ENCODE data around the gene COL4A2. TPM values are rescaled to one million over a fixed set of nuclear protein-coding genes. Genes with fewer than 3 reads are reported as not detected.

Gene COL4A2
- polyA plus RNA-seq, 2 of the 4 experiments (the other 2 are of a cell fraction), result 46.9 to 119 TPM

DNA sequence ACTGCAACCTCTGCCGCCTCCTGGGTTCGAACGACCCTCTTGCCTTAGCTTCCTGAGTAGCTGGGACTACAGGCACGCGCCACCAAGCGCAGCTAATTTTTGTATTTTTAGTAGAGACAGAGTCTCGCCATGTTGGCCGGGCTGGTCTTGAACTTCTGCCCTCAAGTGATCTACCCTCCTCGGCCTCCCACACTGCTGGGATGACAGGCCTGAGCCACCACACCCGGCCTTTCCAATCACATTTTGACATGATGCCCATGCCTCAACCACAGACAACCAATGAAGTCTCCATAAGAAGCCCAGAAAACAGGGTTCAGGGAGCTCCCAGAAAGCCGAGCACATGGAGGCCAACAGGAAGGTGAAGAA, 242.7 kb downstream of the COL4A2 start:
- ChIA-PET POLR2A (no interaction called here), CTCF (interaction anchor here (1.3 kb wide), 1 partner anchor 8 kb away, joined by 3 read pairs; no protein-coding TSS in a partner anchor)
- WGBS (ENCODE audit: missing lambda C conversion rate), result 93% methylated on average over 11 of the region's 11 CpGs
- FAIRE-seq (no peak), ATAC-seq (no peak), DNase-seq (ENCODE audit: low read depth in 1 of 2, low spot score in 1 of 2) (no peak)
- no peak for TF ChIP-seq HOXA7 (CRISPR knock-in tag; IDR thresholded peaks at IDR 0.05)
- no peak for TF ChIP-seq RCOR1 (IDR thresholded peaks at IDR 0.05; ENCODE audit: low read depth, low read length)
- no peak for TF ChIP-seq RAD21 (conservative IDR thresholded peaks at IDR 0.05 in 1 of 2, IDR thresholded peaks at IDR 0.05 in 1 of 2)
- TF ChIP-seq ZC3H11A (IDR thresholded peaks at IDR 0.05), result no peak
- TF ChIP-seq, protein P1, sequence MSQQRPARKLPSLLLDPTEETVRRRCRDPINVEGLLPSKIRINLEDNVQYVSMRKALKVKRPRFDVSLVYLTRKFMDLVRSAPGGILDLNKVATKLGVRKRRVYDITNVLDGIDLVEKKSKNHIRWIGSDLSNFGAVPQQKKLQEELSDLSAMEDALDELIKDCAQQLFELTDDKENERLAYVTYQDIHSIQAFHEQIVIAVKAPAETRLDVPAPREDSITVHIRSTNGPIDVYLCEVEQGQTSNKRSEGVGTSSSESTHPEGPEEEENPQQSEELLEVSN (IDR thresholded peaks at IDR 0.05; ENCODE audit: borderline replicate concordance, low read depth), result no peak
- TF ChIP-seq ZSCAN20 (CRISPR knock-in tag; IDR thresholded peaks at IDR 0.05), result no peak
- TF ChIP-seq NR3C1 (IDR thresholded peaks at IDR 0.05), result no peak
- TF ChIP-seq HEYL (CRISPR knock-in tag; IDR thresholded peaks at IDR 0.05), result no peak
- no peak for TF ChIP-seq JUNB (IDR thresholded peaks at IDR 0.05)
- TF ChIP-seq SMC3 (IDR thresholded peaks at IDR 0.05), result no peak
- TF ChIP-seq, protein P2, sequence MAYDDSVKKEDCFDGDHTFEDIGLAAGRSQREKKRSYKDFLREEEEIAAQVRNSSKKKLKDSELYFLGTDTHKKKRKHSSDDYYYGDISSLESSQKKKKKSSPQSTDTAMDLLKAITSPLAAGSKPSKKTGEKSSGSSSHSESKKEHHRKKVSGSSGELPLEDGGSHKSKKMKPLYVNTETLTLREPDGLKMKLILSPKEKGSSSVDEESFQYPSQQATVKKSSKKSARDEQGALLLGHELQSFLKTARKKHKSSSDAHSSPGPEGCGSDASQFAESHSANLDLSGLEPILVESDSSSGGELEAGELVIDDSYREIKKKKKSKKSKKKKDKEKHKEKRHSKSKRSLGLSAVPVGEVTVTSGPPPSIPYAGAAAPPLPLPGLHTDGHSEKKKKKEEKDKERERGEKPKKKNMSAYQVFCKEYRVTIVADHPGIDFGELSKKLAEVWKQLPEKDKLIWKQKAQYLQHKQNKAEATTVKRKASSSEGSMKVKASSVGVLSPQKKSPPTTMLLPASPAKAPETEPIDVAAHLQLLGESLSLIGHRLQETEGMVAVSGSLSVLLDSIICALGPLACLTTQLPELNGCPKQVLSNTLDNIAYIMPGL (CRISPR knock-in tag; IDR thresholded peaks at IDR 0.05; ENCODE audit: borderline replicate concordance), result no peak
- no peak for TF ChIP-seq MAFK (IDR thresholded peaks at IDR 0.05; ENCODE audit: partially characterized antibody)
- TF ChIP-seq CBX2 (IDR thresholded peaks at IDR 0.05; ENCODE audit: borderline replicate concordance, low read depth), result no peak
- TF ChIP-seq, protein P3, sequence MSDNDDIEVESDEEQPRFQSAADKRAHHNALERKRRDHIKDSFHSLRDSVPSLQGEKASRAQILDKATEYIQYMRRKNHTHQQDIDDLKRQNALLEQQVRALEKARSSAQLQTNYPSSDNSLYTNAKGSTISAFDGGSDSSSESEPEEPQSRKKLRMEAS (IDR thresholded peaks at IDR 0.05), result no peak
- no peak for TF ChIP-seq NPAS2 (CRISPR knock-in tag; IDR thresholded peaks at IDR 0.05; ENCODE audit: borderline replicate concordance)
- TF ChIP-seq CEBPB (IDR thresholded peaks at IDR 0.05), result no peak
- TF ChIP-seq, protein P4, sequence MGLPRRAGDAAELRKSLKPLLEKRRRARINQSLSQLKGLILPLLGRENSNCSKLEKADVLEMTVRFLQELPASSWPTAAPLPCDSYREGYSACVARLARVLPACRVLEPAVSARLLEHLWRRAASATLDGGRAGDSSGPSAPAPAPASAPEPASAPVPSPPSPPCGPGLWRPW (IDR thresholded peaks at IDR 0.05), result no peak
- Histone ChIP-seq H3K4me2 (no peak overlapping the region), H3K4me3 (no peak overlapping the region), H3K9me3 (no peaks in the 10 kb centered on the region), H3K27ac (no peak overlapping the region), H3K4me1 (peaks cover 12% of the 10 kb centered on the region)

DNA sequence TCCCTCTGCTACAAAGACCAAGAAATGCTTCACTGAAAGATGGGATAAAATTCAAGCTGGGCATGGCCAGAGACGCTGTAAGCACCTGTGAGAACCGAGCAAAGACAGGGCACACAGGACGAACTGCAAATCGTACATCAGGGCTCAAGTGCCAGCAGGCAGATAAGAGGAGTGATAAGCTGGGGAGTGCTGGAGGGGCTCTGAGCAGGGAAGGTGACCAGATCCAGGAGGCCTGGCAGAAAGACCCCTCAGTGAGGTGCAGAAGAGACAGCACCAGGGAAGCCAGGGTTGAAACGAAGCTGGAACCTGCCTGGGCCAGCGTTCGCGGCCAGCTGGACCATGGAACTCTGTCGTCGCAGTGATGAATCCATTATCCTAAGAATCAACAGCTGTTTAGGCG, 244.2 kb downstream of the COL4A2 start:
- H3K9me3 ChIP-seq, result no peaks in the 10 kb centered on the region
- no peak overlapping the region for H3K27ac ChIP-seq
- H3K4me3 ChIP-seq, result no peak overlapping the region
- WGBS (ENCODE audit: missing lambda C conversion rate), result 89% methylated on average over 11 of the region's 11 CpGs
- FAIRE-seq (no peak), ATAC-seq (no peak), DNase-seq (ENCODE audit: low read depth in 1 of 2, low spot score in 1 of 2) (no peak)
- CTCF ChIA-PET, result interaction anchor here (1.3 kb wide), 1 partner anchor 9 kb away, joined by 3 read pairs; no protein-coding TSS in a partner anchor
- no peak overlapping the region for H3K4me2 ChIP-seq
- POLR2A ChIA-PET, result no interaction called here
- H3K4me1 ChIP-seq, result peaks cover 21% of the 10 kb centered on the region
- TF ChIP-seq, protein P3 (IDR thresholded peaks at IDR 0.05), result no peak
- TF ChIP-seq, protein P1 (IDR thresholded peaks at IDR 0.05; ENCODE audit: borderline replicate concordance, low read depth), result no peak
- TF ChIP-seq FOSL2 (IDR thresholded peaks at IDR 0.05) (no peak), FOSL2 (CRISPR knock-in tag; IDR thresholded peaks at IDR 0.05) (no peak), CHD2 (IDR thresholded peaks at IDR 0.05; ENCODE audit: low read length, partially characterized antibody) (no peak), BHLHE40 (IDR thresholded peaks at IDR 0.05; ENCODE audit: low read depth, low read length) (no peak), RFX5 (IDR thresholded peaks at IDR 0.05) (no peak), TFCP2L1 (CRISPR knock-in tag; IDR thresholded peaks at IDR 0.05) (no peak), EHMT2 (IDR thresholded peaks at IDR 0.05; ENCODE audit: low read depth) (no peak), ZNF302 (CRISPR knock-in tag; IDR thresholded peaks at IDR 0.05) (no peak), ZC3H11A (IDR thresholded peaks at IDR 0.05) (no peak), MAFK (IDR thresholded peaks at IDR 0.05; ENCODE audit: partially characterized antibody) (no peak)
- TF ChIP-seq, protein P5, sequence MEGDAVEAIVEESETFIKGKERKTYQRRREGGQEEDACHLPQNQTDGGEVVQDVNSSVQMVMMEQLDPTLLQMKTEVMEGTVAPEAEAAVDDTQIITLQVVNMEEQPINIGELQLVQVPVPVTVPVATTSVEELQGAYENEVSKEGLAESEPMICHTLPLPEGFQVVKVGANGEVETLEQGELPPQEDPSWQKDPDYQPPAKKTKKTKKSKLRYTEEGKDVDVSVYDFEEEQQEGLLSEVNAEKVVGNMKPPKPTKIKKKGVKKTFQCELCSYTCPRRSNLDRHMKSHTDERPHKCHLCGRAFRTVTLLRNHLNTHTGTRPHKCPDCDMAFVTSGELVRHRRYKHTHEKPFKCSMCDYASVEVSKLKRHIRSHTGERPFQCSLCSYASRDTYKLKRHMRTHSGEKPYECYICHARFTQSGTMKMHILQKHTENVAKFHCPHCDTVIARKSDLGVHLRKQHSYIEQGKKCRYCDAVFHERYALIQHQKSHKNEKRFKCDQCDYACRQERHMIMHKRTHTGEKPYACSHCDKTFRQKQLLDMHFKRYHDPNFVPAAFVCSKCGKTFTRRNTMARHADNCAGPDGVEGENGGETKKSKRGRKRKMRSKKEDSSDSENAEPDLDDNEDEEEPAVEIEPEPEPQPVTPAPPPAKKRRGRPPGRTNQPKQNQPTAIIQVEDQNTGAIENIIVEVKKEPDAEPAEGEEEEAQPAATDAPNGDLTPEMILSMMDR (IDR thresholded peaks at IDR 0.05), result no peak
- TF ChIP-seq, protein P6, sequence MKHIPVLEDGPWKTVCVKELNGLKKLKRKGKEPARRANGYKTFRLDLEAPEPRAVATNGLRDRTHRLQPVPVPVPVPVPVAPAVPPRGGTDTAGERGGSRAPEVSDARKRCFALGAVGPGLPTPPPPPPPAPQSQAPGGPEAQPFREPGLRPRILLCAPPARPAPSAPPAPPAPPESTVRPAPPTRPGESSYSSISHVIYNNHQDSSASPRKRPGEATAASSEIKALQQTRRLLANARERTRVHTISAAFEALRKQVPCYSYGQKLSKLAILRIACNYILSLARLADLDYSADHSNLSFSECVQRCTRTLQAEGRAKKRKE (CRISPR knock-in tag; IDR thresholded peaks at IDR 0.05; ENCODE audit: low read depth), result no peak
- TF ChIP-seq, protein P7, sequence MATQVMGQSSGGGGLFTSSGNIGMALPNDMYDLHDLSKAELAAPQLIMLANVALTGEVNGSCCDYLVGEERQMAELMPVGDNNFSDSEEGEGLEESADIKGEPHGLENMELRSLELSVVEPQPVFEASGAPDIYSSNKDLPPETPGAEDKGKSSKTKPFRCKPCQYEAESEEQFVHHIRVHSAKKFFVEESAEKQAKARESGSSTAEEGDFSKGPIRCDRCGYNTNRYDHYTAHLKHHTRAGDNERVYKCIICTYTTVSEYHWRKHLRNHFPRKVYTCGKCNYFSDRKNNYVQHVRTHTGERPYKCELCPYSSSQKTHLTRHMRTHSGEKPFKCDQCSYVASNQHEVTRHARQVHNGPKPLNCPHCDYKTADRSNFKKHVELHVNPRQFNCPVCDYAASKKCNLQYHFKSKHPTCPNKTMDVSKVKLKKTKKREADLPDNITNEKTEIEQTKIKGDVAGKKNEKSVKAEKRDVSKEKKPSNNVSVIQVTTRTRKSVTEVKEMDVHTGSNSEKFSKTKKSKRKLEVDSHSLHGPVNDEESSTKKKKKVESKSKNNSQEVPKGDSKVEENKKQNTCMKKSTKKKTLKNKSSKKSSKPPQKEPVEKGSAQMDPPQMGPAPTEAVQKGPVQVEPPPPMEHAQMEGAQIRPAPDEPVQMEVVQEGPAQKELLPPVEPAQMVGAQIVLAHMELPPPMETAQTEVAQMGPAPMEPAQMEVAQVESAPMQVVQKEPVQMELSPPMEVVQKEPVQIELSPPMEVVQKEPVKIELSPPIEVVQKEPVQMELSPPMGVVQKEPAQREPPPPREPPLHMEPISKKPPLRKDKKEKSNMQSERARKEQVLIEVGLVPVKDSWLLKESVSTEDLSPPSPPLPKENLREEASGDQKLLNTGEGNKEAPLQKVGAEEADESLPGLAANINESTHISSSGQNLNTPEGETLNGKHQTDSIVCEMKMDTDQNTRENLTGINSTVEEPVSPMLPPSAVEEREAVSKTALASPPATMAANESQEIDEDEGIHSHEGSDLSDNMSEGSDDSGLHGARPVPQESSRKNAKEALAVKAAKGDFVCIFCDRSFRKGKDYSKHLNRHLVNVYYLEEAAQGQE (IDR thresholded peaks at IDR 0.05), result no peak
